Upper lobe of left lung (tissue), 4 donors: ENCODE results near the gene BACE1.

Experiments used
- CTCF ChIP-seq, 6 experiments: fragments of 450-650 bp in 4 of 6; fragments of 200-600 bp in 2 of 6; sonication (generic) in 2 of 6; IDR thresholded peaks; one replicate each; pipeline ENCODE4 v1.5.1; 2016 to 2019; ENCODE audit warnings: antibody characterized with exemption in 6 of 6
- POLR2AphosphoS5 ChIP-seq, 2 donors: sonication (generic); formaldehyde crosslinking; IDR thresholded peaks; one replicate each; pipeline ENCODE4 v1.5.1; 2017; ENCODE audit warnings: antibody characterized with exemption in 2 of 2

- TF ChIP-seq POLR2AphosphoS5 (IDR thresholded peaks at IDR 0.05) (no peak), CTCF (IDR thresholded peaks at IDR 0.05) (no peak)
These were observed 3.0 kb downstream of the BACE1 start for GRCh38 chr11:117313091-117313490.
